Hematopoietic multipotent progenitor cell treated with erythropoietin and hydrocortisone succinate and interleukin-3 and kit ligand, for 4 days (in vitro differentiated cells): Measurements from ENCODE around the gene HPX.
"Not testable (repeated sequence)": the region's sequence is repeated elsewhere in the genome, so short reads cannot be mapped to it uniquely, and the experiment has no call there.

Experiments
- DNase-seq: peaks from one replicate; pipeline ENCODE4 v3.0.0-alpha.2; 2015

The HPX gene

DNA sequence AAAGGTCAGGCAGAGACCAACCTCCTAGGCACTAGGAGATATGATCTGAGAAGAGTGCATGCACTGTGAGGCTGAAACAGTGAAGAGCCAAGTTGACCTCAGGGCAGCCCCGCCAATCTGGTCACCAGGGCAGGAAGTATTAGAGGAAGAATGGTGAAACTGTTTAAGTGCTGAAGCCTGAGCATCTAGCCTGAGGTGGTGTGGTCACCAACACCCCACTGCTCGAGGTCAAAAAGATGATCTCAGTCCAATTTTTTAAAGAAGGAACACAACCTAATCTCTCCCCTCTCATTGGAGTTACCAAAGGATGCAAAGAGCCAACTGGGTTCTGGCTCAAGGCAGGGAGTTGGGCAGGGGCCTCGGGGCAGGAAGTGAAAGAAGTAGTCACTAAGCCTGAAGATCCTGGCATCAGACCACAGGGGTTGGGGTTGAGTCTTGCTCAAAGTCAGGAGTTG lies 25.9 kb downstream of the HPX start:
- no peak for DNase-seq

DNA sequence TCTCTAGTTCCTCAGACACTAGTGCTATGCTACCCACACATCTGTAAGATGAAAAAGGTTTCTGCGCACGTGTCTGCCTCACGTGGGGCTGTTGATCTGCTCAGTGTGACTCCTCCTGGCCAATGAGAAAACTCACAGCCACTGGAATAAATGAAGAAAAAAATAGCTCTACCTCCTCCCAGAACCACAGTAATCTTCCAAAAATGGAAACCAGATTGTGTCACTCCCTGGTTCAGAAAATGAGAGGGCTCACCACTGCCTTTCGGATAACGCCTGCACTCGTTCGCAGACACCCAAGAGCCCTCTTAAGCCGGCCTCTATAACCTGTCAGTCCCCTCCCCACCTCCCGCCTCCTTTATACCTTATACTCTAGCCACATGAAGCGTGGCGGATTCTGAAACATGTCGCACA lies 27.0 kb downstream of the HPX start:
- no peak for DNase-seq

DNA sequence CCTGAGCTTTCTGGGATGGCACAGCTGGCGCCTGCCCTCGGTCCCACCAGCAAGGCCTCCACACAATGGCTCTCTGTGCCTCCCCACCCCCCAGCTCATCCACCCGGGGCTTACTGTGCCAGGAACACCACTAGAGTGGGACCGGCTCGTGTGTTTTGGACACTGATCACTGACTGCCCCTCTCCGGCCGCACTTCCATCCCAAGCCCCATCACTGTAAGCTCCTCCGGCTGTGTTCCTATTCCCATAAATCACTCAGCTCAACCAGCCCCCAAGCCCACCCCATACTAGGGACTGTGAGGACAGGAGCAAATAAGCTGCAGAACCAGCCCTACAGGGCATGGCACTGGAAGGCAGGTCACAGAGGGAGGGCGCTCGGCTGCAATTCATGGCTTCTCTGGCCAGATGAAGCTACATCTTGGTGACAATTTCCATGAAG lies 29.2 kb downstream of the HPX start:
- no peak for DNase-seq

- DNase-seq: no peak
These were observed 29.9 kb downstream of the HPX start for GRCh38 chr11:6410695-6411430.

DNA sequence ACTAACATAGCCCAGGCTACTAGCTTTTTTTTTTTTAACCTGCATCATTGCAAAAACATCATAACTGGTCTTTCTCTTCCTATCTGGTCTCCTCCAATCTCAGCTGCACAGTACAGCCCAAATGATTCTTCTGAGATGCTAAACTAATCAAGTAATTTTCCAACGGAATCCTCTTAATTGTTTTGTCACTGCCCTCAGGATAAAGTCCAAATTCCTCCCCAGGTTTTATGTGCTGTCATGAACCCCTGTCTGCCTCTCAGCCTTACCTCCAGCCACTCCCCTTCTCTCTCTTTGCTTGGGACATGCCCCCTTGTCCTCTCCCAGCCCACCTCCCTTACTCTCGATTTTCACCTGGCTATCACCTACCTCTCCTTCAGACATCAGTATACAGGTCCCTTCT lies 34.4 kb downstream of the HPX start:
- no peak for DNase-seq

GRCh38 chr11:6405846-6406245 lies 34.9 kb downstream of the HPX start:
- no peak for DNase-seq

GRCh38 chr11:6405052-6405667 lies 35.6 kb downstream of the HPX start:
- DNase-seq: no peak

DNA sequence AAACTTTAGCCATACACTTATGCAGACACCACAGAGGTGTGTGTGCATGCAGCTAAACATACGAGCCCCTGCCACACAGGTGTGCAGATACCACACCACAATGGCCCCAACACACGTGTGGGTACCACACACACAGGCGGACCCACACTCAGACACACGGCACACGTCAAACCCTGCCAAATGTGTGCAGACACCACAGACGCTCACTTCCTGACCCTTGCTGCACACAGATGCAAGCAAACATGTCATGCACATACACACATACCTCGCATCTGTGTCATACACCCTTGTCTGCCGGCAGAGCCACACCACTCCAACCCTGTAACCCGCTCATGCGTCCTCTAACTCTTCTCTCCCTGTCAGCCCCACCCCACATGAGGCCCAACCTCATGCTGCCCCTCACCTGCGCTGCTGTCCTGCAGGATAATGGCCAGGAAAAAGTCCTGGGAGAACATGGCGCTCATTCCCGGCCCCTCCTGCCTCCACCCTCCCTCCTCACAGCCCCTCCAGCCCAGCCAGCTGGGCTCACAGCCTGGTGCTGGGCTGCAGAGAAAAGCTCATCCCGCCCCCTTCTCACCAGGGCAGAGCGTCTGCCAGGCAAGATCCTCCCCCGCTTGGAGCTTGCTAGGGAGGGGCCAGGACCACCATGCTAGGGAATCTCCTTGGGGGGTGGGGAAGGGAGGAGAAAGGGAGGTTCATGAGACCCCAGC lies 36.3 kb downstream of the HPX start:
- no peak for DNase-seq

GRCh38 chr11:6403539-6403938 lies 37.2 kb downstream of the HPX start:
- DNase-seq: no peak

DNA sequence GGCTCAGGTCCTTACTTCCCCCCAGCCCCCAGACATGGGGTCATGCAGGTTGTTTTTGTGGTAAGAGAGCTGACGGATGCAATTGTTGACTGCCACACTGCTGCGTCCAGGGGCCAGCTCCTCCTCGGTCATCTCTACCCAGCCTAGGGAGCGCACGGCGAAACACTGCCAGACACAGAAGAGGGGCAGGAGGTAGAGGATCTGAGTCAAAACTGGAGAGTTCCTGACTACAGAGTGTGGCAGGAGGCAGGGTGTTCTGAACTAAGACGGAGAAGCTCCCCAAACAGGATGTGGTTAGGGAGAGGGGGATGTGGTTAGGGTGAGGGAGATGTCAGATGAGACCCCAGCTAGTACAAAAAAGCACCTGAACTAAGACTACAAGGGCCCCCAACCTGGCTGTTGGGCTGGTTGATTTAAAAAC lies 38.2 kb downstream of the HPX start:
- DNase-seq: peak; percentile 80

DNA sequence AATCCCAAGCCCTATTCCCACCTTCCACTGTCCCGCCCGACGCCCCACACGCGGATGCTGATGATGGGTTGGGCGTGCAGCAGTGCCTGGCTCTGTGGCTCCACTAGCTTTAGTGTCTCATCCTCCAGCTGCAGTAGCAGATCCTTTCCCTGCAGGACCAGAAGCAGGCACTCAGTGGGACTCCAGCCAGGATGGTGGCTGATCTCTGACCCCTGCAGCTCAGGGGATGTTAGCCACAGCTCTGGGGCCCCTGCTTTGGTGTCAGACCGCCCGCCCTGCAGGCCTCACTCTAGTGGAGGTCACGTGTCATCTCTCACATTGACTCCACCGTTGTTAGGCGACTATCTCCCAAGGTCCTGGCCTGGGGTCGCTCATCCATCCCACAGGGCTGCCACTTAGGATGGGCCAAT lies 38.7 kb downstream of the HPX start:
- DNase-seq: no peak

- DNase-seq: no peak
These were observed 39.3 kb downstream of the HPX start for GRCh38 chr11:6401464-6401863.

- DNase-seq: no peak
These were observed 40.1 kb downstream of the HPX start for GRCh38 chr11:6400431-6401345.

DNA sequence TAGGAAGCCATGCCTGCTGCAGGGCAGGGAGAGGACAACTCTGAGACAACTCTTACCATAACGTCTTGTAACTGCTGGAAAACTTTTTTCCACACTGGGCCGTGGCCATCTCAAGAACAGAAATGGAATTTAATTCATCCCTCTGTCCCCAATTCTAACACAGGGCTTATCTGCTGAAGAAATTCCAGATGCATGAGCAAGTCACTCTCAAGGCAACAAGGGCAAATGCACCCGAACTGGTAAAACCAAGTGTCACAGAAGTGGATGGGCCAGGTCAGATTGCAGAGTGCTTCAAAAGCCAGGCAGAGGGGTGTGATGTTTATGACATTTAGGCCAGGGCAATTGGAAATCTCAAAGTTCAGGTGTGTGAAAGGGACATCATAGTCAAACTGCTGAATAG lies 43.2 kb downstream of the HPX start:
- DNase-seq: no peak

- DNase-seq: no peak
These were observed 43.6 kb downstream of the HPX start for GRCh38 chr11:6397156-6397555.

- DNase-seq: no peak
These were observed 45.2 kb downstream of the HPX start for GRCh38 chr11:6395470-6396060.

- no peak for DNase-seq
These were observed 46.7 kb downstream of the HPX start for GRCh38 chr11:6393989-6394670.

DNA sequence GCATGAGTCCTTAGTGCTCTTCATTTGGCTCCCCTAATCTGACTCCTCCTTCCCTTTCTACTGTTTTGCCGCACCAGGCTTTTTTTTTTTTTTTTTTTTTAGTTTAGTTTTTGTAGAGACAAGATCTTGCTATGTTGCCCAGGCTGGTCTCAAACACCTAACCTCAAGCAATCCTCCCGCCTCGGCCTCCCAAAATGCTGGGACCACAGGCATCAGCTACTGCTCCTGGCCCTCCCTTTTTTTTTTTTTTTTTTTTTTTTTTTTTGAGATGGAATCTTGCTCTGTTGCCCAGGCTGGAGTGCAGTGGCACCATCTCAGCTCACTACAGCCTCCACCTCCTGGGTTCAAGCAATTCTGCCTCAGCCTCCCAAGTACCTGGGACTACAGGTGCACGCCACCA lies 48.5 kb downstream of the HPX start:
- DNase-seq: not testable (repeated sequence)

DNA sequence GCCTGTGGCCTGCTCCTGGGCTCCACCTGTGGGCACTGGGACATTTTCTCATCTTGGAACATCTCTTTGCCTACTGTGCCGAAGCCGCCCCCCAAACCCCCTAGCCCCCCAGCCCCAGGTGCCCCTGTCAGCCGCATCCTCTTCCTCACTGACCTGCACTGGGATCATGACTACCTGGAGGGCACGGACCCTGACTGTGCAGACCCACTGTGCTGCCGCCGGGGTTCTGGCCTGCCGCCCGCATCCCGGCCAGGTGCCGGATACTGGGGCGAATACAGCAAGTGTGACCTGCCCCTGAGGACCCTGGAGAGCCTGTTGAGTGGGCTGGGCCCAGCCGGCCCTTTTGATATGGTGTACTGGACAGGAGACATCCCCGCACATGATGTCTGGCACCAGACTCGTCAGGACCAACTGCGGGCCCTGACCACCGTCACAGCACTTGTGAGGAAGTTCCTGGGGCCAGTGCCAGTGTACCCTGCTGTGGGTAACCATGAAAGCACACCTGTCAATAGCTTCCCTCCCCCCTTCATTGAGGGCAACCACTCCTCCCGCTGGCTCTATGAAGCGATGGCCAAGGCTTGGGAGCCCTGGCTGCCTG lies 49.2 kb downstream of the HPX start:
- no peak for DNase-seq

DNA sequence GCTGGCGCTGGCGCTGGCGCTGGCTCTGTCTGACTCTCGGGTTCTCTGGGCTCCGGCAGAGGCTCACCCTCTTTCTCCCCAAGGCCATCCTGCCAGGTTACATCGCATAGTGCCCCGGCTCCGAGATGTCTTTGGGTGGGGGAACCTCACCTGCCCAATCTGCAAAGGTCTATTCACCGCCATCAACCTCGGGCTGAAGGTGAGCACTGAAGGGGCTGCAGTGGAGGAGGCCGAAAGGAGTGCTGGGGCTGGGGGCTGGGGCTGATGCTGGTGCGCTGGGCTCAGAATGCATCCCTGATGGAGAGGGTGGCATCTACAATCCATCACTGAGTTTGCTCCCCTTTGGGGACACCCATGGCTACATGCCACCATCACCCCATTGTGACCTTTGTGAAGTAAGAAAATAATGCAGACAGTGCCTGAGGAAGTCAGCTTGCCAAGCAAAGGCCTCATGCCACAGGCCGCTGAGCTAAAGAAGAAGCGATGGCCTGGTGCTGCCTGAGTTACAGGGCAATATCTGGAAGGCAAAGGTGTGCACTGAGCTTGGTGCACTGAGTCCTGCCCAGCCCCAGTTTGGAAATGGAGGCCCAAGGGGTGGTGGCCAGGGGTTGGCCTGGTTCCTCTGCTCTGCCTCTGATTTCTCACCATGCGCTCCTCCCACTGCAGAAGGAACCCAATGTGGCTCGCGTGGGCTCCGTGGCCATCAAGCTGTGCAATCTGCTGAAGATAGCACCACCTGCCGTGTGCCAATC lies 49.9 kb downstream of the HPX start:
- peak; percentile 25 for DNase-seq
